Thyroid gland (tissue), 4 donors: Measurements from ENCODE around the gene WDR47. TPM values are rescaled to one million over a fixed set of nuclear protein-coding genes. Genes with fewer than 3 reads are reported as not detected.

Experiments used
- DNase-seq, 2 donors: peaks; one replicate each; pipeline ENCODE4 v3.0.0-alpha.2; 2019
- H3K27ac ChIP-seq, 3 donors: fragments of 200-600 bp; sonication (generic); 1 replicate in 2 of 3; 2 replicates in 1 of 3; pipeline ENCODE4 v1.5.1; 2016 to 2019; ENCODE audit warnings: mild to moderate bottlenecking in 1 of 3, moderate library complexity in 1 of 3
- H3K27me3 ChIP-seq: fragments of 200-600 bp; sonication (generic); one replicate; pipeline ENCODE4 v1.5.1; 2019
- H3K36me3 ChIP-seq, 2 donors: fragments of 200-600 bp; sonication (generic); one replicate each; pipeline ENCODE4 v1.5.1; 2016 to 2019
- H3K4me1 ChIP-seq, 2 donors: fragments of 200-600 bp; sonication (generic); one replicate each; pipeline ENCODE4 v1.5.1; 2017 to 2019
- H3K4me3 ChIP-seq, 3 donors: fragments of 200-600 bp; sonication (generic); replicated peaks in 1 of 3; 1 replicate in 2 of 3; 2 replicates in 1 of 3; pipeline ENCODE4 v1.5.1; 2016; ENCODE audit warnings: mild to moderate bottlenecking in 1 of 3
- H3K9me3 ChIP-seq: fragments of 200-600 bp; sonication (generic); one replicate; pipeline ENCODE4 v1.5.1; 2017
- POLR2A ChIP-seq, 2 donors: fragments of 450-650 bp; IDR thresholded peaks; one replicate each; pipeline ENCODE4 v1.6.1; 2017; ENCODE audit warnings: antibody characterized with exemption in 2 of 2, mild to moderate bottlenecking in 2 of 2, moderate library complexity in 1 of 2
- WGBS, 2 donors: methylation state at CpG; one replicate each; pipeline ENCODE4 v1.1.5; 2017; 5-methylcytosine and 5-hydroxymethylcytosine counted together
- intact Hi-C: fragments of 100-400 bp; cut with DNase I; formaldehyde crosslinking; loops from one replicate; pipeline ENCODE4 v1.15.1; 2023
- total RNA-seq, 4 donors: library from RNA; depleted of rRNA; stranded (reverse); fragments of >200 nt; gene quantifications; one replicate each; pipeline ENCODE4 v1.2.3, GENCODE V29; 2016
- TF ChIP-seq, protein P1 (sequence below), 6 experiments: fragments of 200-600 bp in 3 of 6; fragments of 450-650 bp in 3 of 6; sonication (generic) in 3 of 6; IDR thresholded peaks; one replicate each; pipeline ENCODE4 v1.5.1; 2016 to 2019; ENCODE audit warnings: antibody characterized with exemption in 6 of 6, mild to moderate bottlenecking in 2 of 6, inconsistent platforms in 1 of 6, moderate library complexity in 1 of 6

Gene WDR47
- total RNA-seq, 4 donors from 2014 or later = 9.4 to 23.2 (median 12.9) TPM

DNA sequence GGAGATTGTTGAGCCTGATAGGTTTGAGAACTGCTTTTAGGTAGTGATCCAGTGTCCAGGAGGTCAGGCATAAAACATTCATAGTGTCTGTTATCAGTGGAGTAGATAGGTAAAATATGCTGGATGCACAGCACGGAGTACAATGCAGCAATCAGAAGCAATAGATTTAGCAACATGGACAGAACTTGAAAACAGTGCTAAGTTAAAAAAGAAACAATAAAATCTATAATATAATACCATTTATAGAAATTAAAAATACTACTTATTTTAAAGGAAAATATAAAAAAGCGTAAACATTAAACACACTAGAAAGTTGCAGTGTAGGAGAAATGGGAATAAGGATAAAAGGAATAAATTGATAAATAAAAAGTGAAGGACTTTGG is 37.3 kb upstream of the WDR47 start:
- H3K4me3 ChIP-seq = no peak overlapping the region
- TF ChIP-seq POLR2A (IDR thresholded peaks at IDR 0.05) = no peak
- TF ChIP-seq, protein P1, sequence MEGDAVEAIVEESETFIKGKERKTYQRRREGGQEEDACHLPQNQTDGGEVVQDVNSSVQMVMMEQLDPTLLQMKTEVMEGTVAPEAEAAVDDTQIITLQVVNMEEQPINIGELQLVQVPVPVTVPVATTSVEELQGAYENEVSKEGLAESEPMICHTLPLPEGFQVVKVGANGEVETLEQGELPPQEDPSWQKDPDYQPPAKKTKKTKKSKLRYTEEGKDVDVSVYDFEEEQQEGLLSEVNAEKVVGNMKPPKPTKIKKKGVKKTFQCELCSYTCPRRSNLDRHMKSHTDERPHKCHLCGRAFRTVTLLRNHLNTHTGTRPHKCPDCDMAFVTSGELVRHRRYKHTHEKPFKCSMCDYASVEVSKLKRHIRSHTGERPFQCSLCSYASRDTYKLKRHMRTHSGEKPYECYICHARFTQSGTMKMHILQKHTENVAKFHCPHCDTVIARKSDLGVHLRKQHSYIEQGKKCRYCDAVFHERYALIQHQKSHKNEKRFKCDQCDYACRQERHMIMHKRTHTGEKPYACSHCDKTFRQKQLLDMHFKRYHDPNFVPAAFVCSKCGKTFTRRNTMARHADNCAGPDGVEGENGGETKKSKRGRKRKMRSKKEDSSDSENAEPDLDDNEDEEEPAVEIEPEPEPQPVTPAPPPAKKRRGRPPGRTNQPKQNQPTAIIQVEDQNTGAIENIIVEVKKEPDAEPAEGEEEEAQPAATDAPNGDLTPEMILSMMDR (IDR thresholded peaks at IDR 0.05) = no peak
- 97 to 99% methylated on average over 2 of the region's 2 CpGs for WGBS, 2 donors

DNA sequence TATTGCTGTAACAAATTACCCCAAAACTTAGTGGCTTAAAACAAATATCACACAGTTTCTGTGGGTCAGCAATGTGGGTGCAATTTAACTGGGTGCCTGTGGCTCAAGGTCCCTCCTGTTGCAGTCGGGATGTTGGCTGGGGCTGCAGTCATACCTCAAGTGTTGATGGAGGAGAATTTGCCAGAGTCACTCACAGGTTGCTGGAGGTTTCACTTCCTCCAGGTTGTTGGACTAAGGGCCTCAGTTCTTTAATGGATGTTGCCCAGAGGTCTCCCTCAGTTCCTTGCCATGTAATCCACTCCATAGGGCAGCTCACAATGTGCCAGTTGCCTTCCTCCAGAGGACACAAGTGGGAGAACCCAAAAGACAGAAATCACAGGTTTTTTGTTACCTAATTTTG is 36.4 kb upstream of the WDR47 start:
- intact Hi-C loops = loop anchor here (10.0 kb wide), 1 partner anchor 556 kb away; no protein-coding TSS in a partner anchor
- DNase-seq = no peak
- Histone ChIP-seq H3K36me3 (no peaks in the 10 kb centered on the region), H3K9me3 (no peaks in the 10 kb centered on the region), H3K4me1 (peaks cover 9 to 11% of the 10 kb centered on the region in 2 donors), H3K4me3 (no peak overlapping the region), H3K27me3 (no peaks in the 10 kb centered on the region), H3K27ac (no peak overlapping the region)
- WGBS, 2 donors = 77 to 86% methylated on average over 1 of the region's 1 CpG
- TF ChIP-seq, protein P1 (IDR thresholded peaks at IDR 0.05) = no peak
- TF ChIP-seq POLR2A (IDR thresholded peaks at IDR 0.05) = no peak

More for the DNA sequence above, 37.3 kb upstream of the WDR47 start:
- Histone ChIP-seq H3K4me1 (peaks cover 9 to 11% of the 10 kb centered on the region in 2 donors), H3K9me3 (no peaks in the 10 kb centered on the region), H3K27ac (peak overlapping the region in 1 of 3 donors; percentile 45), H3K27me3 (no peaks in the 10 kb centered on the region), H3K36me3 (no peaks in the 10 kb centered on the region)
- DNase-seq = no peak
- intact Hi-C loops = loop anchor here (10.0 kb wide), 1 partner anchor 556 kb away; no protein-coding TSS in a partner anchor

DNA sequence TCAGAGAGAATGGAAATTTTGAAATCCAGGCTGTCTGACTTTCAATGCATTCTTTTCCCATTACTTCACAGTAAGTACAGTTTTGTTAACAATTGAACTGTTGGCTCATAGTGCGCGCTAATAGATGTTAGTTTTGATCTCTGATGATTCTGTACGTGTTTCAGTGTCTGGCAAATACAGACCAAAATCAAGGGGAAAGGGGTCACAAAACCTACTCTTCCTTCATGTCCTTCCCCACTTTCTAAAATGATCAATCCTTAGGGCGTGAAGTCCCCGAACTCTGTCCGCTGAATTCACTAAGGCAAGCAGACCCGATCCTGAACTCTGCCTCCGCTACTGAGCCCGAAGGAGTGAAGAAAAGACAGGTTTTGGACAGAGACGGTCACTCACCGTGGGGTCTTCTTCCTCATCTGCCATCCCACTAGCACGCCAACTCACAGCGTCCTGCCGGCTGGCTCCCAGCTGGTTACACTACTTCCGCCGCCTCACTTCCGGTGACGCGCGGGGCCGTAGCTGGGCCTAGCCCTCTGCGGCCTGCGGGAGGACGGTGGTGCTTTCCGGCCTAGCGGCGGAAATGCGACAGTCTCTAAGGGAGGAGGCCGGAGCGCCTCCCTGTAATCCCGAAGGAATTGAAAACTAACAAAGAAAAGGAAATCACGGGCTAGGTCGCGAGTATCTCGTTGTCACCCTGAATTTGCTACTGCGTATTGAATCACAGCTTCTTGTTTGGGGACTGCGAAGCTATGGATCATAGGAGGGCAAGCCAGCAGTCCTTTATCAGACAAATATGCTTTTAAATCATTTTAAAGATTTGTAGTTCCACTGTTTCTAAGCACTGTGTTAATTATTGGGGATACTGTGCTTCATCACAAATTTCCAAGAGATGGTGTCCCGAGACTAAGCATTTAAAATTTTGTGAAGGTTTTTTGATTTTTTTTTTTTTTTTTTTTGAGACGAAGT is 33.9 kb upstream of the WDR47 start, which contains the start of gene TAF13:
Gene TAF13 (minus strand): TSS at position 473 of the 960 bp plus-strand sequence. CDS start 56 bp downstream, at position 417.
- peak; percentile 93 to 95 for DNase-seq
- whole genome bisulfite sequencing, 2 donors = 5 to 6% methylated on average over 37 to 39 of the region's 39 CpGs
- Histone ChIP-seq H3K4me1 (peaks cover 9 to 11% of the 10 kb centered on the region in 2 donors), H3K27ac (peak within 1 kb of the TSS; percentile 81 to 95 (median 92)), H3K36me3 (no peaks in the 10 kb centered on the region), H3K9me3 (no peaks in the 10 kb centered on the region), H3K27me3 (no peaks in the 10 kb centered on the region), H3K4me3 (peak within 1 kb of the TSS; percentile 24 to 68 (median 68))
- intact Hi-C loops = loop anchor here (10.0 kb wide), 1 partner anchor 559 kb away; no protein-coding TSS in a partner anchor
- TF ChIP-seq POLR2A (IDR thresholded peaks at IDR 0.05) = peak in 1 of 2 donors; percentile 94
- TF ChIP-seq, protein P1 (IDR thresholded peaks at IDR 0.05) = peak in 4 of 6 experiments; percentile 13 to 55 (median 46)

DNA sequence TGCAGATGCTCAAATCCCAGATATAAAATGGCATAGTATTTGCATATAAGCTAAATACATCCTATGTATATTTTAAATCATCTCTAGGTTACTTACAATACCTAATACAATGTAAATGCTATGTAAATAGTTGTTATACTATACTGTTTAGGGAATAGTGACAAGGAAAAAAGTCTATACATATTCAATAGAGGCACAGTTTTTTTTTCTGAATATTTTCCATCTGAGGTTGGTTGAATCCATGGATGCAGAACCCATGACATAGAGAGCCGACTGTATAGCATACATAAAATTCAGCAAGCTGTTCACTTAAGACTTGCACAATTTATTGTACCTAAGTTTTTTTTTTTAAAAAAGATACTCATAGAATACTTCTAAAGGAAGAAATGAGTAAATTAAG is 27.4 kb upstream of the WDR47 start:
- no peak for DNase-seq
- H3K27ac ChIP-seq = no peak overlapping the region
- 84 to 90% methylated on average over 1 of the region's 1 CpG for WGBS, 2 donors
- H3K4me3 ChIP-seq = no peak overlapping the region
- intact Hi-C loops = no loop called here
- H3K4me1 ChIP-seq = no peaks in the 10 kb centered on the region
- TF ChIP-seq, protein P1 (IDR thresholded peaks at IDR 0.05) = no peak
- no peaks in the 10 kb centered on the region for H3K9me3 ChIP-seq
- H3K27me3 ChIP-seq = no peaks in the 10 kb centered on the region
- peaks cover 14 to 15% of the 10 kb centered on the region in 2 donors for H3K36me3 ChIP-seq

DNA sequence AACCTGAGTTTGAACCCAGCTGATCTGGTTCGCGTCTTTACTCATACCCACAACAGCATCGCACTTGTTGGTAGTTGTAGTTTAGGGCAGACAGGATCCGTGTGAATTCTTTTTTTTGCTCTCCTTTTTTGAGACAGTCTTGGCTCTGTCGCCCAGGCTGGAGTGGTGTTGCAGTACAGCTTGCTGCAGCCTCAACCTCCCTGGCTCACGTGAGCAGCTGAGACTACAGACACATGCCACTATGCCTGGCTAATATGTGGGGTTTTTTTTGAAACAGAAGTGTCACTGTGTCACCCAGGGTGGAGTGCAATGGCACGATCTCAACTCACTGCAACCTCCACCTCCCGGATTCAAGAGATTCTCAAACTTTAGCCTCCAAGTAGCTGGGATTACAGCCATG is 26.0 kb upstream of the WDR47 start:
- no peak for DNase-seq
- intact Hi-C loops = no loop called here
- no peaks in the 10 kb centered on the region for H3K27me3 ChIP-seq
- no peaks in the 10 kb centered on the region for H3K9me3 ChIP-seq
- peaks cover 20 to 21% of the 10 kb centered on the region in 2 donors for H3K36me3 ChIP-seq
- no peak overlapping the region for H3K27ac ChIP-seq
- TF ChIP-seq POLR2A (IDR thresholded peaks at IDR 0.05) = no peak
- TF ChIP-seq, protein P1 (IDR thresholded peaks at IDR 0.05) = no peak
- H3K4me3 ChIP-seq = no peak overlapping the region
- H3K4me1 ChIP-seq = no peaks in the 10 kb centered on the region
- WGBS, 2 donors = 82 to 94% methylated on average over 8 of the region's 8 CpGs
